T-helper 2 cell treated with Interferon-gamma antibody and Interleukin-4, amounts not matched to agents 100 ng/mL and 5 ng/mL, for 36 hours (primary cell): ENCODE results near the gene WLS. TPM values are rescaled to one million over a fixed set of nuclear protein-coding genes. Genes with fewer than 3 reads are reported as not detected.
"Not testable (repeated sequence)": the region's sequence is repeated elsewhere in the genome, so short reads cannot be mapped to it uniquely, and the experiment has no call there.

Experiments
- intact Hi-C: fragments of 100-400 bp; cut with micrococcal nuclease; formaldehyde crosslinking; loops from one replicate; pipeline ENCODE4 v1.15.1; 2023
- total RNA-seq: library from RNA; stranded (reverse); gene quantifications from 2 replicates; pipeline ENCODE4 v1.2.3, GENCODE V29; 2022

WLS gene
- total RNA-seq, 1 donor from 2014 or later, result not detected

DNA sequence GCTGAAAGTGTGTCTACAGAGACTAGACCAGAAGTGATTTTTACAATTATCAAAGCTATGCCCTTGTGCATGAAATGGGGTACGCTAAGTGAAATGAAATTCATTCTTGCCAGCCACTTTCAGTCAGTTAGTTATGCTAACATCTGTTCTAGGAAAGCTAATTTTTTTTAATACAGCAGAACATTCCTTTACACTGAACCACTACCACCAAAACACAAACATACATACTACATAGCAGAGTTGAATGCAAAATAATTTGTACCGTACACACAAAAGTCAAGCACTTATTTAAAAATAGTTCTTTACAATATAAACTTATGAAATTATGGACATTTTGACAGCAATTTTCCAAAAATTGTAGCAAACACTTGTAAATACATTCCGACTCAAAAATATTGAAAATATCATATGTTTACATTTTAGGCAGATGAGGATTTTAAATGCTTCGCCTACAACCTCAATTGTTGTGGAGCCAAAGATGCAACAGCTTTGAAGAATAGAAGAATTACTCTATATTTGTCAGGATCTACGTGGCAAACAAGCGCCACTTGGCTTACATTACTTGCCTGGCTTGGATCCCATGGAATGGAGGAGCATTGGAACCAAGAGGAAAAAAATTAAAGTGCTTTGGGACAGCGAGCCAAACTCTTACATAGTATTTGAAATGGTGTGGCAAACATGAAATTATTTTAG, 30.6 kb downstream of the WLS start:
- intact Hi-C loops, result no loop called here

DNA sequence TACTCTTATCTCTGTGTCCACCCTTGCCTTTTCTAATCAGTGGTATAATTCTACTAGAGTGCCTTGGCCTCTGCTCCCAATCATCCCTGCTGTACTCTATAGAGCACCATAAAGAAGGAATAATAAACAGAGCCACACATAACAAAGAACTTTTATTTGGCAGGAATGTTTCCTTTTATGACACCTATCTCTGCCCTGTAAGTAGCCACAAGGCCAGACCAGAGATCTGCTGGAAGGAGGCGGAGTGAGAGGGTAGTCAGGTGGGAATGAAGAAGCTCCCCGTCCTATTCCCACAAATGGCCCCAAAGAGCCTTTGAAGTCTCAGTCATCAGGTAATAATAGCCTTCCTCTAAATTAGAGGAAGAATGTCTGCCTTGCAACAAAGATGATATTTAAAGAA, 32.7 kb downstream of the WLS start:
- intact Hi-C loops, result no loop called here

DNA sequence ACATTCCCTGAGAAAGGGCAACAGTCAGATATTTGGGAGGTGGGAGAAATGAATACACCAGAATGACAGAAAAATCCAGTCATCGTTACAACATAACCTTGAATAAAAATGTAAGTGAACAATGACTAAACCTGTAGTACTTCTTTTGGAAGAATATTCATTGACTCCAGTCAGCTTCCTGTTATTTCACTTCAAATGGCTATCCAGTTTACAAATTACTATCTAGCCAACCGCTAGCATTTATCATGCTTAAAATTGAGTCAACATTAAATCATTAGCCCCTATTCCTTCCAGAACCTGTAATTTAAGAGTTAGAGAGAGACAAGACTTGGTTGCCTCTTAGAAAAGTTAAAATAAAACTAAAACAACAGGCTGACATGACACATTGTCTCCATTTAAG, 33.6 kb downstream of the WLS start:
- intact Hi-C loops, result no loop called here

DNA sequence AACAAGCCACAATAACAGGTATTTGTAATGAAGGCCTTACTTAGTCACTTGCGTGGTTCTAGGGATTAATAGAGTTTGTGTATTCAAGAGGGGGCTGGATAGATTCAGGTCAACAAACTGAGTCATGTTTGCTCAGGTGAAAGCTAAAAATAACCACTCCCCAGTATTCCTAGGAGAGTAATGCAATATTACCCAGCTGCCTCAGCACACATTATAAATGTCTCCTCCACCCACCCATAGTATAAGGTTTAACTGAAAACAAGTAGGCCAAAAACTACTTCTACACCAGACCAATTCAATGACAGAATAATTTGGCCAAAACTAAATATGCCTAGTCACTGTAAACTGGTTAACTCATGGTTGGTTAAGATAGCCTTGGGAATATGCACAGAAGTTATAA, 34.4 kb downstream of the WLS start:
- intact Hi-C loops, result no loop called here

DNA sequence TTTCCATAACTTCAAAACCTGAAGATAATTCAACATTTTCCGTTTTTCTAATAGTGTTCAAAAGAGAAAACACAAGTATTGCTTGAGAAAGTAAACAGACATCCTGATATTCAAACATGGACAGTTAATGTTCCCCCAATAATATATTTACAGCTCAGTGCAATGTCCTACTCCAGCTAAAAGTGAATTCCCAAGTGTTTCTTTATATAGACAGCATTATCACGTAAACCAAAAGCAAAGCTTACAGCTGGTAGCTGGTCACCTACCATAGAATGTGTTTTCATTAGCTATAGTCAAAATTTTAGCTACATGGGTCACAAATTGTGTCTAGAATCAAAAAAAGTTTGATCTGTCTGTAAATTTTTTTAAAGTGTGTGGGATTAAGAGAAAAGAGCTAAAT, 34.9 kb downstream of the WLS start:
- intact Hi-C loops, result no loop called here

DNA sequence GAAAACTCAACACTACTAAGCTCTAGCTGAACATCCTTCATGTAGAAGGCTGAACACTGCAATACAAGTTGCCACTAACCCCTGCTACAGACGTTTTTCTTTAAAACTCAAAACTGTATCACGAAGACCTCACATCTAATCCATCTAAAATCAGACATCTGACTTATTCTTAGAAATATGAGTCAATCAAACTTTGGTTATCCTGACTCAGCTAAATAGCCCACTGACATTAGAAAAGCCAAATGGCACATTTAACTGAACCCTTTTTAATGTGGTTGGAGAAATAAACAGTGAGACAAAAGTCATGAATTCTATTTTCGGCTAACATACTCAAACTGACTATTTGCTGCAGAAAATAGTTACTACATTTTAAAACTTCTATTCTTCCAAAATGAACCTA, 35.6 kb downstream of the WLS start:
- intact Hi-C loops, result no loop called here

DNA sequence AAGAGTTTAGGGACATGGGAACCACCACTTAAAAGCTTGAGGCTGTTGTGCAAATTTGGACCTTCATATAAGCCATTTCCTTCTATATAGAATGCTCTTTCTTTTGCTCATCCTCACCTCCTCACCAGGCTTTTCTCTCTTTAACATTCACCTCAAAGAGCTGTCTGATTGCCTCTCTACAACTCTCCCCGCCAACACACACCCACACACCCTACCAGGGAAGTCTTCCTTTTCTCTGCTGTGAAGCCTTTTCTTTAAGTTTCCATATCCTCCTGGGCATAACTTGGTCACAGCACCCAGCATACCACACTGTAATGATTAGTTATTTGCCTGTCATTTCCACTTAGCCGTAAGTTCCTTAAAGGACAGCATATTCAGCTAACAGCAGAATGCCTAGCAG, 40.6 kb downstream of the WLS start:
- intact Hi-C loops, result no loop called here

DNA sequence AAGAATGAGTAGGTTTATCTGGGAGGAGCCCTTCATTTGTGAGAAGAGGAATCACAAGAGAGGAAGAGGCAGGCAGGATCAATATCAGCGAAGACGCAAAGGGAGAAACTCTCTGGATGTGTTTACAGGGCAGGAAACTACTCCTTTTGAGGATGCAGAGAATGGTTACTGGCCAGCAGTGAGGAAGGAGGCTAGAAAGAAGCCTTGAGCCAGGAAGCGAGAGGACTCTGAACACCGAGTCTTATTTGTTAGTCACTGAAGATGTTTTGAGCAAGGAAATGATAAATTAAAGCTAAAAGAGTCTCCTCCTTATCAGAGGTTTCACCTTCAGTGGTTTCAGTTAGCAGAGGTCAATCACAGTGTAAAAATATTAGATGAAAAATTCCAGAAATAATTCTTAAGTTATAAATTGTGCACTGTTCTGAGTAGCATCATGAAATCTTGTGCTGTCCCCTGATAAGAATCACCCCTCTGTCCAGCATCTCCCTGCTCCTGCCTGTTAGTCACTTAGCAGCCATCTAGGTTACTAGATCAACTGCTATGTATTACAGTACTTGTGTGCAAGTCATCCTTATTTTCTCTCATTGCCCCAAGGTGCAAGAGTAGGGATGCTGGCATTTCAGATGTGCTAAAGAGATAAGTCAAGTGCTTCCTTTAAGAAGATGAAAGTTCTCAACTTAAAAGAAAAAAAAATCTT, 43.5 kb downstream of the WLS start:
- intact Hi-C loops, result no loop called here

DNA sequence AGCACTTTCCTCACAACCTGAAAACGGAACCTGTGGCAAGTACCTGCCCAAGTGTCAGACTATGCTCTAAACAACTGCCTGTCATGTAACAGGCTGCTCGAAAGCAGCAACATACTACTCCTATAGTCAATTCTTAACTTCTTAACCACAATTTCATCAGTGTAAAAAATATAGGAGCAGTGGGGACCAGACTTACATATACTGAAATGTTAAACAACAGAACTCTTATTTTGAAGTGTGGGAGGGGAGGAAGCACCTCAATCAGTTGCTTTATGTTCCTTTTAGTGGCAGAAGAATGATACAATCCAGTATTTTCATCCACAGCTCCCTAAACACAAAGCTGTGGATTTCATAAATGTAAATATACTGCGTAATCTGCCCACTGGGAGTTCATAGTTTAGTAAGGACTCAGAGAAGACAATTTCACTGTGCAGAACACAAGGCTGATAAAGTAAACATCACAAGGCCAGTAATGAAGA, 44.2 kb downstream of the WLS start:
- intact Hi-C loops, result no loop called here

DNA sequence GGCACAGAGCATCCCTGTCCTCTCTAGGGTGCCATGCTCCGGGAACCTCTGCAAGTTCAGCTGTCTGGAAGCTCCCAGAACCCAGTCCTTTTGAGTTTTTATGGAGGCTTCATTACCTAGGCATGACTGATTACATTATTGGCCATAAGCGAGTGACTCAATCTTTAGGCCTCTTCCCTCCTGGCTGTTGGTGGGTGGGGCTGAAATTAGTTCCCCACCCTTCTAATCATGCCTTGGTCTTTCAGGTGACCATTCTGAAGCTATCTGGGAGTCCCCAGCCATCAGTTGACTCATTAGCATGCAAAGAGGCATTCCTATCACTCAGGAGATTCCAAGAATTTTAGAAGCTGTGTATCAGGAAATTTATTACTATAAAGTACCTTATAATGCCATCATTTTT, 46.6 kb downstream of the WLS start:
- intact Hi-C loops, result no loop called here

DNA sequence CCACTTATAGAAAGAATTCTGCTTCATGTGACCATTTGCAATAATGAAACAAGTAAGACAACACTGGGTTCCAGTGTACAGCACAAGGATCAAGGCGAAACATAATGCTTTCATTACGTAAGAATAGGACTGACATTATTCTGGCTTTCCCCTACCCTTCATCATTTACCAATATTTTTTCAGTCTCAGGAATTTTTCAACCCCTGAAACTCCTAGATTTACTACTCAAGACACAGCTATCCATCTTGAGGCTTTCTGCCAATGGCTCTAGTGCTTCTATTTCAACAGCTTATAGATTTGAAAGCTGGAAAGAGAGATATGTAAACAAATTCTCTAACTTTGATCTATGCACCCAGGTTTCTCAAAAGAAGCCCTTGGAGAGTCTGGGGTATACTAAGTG, 48.4 kb downstream of the WLS start:
- intact Hi-C loops, result no loop called here

DNA sequence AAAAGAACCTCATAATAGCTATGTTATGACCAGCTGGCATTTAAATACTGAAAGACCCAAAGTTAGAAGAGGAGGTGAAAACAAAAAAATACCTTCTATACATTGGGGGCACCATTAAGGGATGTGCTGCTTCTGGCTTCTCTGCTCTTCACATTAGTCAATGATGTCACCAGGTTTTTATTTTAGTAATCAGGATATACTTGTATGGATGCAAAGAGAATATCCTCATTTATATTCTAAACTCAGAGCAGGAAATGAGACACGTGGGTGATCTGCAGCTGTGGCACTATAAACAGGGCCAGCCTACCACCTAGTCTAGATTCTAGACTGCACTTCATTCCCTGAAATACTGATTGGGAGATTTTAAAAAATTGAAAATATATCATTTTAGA, 51.2 kb downstream of the WLS start:
- intact Hi-C loops, result no loop called here

DNA sequence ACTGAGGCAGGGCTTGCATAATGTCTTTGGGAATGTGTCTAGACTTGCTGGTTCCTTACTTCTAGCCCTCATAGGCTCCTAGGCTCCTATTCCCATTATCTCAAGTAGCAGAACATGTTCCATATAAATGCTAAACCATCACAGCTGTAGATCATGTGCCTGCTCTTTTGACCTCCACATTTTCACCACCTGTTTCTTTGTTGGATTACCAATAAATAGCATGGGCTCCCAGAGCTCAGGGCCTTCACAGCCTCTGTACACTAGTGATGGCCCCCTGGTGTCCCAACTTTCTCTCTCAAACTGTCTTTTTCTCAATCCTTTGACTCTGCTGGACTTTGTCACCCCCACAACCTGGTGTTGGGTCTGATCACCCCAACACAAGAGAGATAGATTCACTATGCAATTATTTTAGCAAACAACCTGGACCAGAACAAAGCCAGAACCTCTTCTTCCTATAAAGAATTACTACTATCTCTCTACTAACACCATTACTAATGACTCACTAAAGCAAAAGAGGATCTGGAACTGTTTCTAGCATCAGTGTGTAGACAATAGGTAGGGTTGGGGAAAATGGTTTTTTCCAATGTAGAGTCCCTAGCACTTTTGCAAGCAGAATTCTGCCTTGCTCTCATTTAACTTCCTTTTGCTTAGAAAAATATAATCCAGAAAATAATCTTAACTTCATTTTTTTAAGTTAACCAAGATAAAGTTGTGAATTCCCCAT, 51.7 kb downstream of the WLS start:
- intact Hi-C loops, result no loop called here

DNA sequence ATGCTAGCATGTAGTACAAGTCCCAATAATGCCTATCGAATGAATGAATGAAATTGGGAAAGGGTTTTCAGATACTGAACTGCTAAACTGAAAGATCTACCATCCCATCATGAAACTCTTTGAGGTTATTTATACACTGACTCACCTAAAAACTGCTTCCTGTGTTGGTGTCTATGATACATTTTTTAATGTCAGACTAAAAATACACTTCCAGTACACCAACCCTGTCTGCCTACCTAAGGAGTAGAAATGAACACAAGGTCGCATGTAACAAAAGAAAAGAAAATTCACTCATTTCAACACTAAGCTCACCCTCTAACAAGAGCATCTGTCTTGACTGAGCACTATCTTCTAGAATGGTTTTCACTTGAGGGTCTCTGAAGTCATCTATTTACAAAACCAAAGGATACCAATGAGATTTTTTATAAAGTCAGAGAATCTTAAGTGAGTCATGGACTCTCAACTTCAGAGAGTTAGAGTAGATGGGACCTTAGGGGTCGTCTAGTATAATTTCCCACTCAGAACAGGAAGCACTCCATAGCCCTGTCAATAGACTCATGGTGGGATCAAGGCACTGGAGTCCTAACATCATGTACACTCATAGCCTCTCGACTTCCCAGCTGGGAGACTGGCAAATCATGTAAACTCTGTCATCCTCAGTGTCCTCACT, 53.4 kb downstream of the WLS start:
- intact Hi-C loops, result no loop called here

DNA sequence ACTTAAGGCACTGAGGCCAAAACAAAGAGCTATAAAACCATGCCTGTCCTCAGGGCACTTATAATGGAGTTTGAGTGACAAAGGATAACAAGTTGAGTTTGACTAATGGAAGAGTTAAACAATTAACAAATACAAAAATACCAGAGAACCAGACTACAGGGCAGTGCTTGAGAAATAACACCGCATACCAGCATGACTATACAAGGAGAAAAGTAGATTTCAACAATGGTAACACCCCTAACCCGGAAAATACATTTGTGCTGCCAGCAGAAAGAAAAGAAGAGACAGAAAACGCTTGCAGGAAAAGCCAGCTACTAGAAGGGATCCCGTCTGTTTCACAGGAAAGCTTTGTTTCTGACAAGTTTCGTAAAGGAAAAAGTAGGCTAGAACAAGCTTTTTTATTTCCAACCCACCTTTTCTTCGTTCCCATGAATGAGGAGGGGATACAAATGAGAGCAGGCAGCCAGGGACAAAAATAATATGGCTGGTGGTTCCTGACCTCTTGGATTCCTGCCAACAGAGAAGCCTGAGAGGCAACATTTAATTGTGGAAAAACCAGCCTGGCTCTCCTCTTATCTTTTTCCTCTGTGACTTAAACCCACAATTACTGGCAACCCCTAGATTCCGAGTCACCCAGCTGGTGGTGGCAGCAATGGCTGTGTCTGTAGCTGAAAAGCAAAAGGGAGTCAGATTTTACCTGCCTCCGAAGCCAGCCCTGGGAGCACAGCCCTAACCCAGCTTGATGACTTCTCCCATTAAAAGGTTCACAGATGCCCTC, 56.5 kb downstream of the WLS start:
- intact Hi-C loops, result no loop called here

DNA sequence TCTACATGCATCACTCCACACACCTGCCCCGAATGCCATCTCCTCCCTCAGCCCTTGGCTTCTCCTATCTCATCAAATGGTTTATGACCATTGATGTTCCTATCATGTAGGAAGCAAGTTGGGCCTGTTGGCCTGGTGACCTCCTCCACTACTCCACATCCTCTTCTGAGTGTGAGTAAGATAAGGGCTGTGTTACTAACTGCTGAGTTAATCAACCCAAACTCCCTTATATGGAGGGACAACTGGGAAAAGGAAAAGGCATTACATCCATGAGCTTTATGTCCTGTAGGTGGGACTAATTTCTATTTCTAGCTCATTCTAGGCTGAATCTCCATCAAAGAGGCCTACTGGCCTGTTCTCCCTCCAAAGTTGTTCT, 57.6 kb downstream of the WLS start:
- intact Hi-C loops, result no loop called here

DNA sequence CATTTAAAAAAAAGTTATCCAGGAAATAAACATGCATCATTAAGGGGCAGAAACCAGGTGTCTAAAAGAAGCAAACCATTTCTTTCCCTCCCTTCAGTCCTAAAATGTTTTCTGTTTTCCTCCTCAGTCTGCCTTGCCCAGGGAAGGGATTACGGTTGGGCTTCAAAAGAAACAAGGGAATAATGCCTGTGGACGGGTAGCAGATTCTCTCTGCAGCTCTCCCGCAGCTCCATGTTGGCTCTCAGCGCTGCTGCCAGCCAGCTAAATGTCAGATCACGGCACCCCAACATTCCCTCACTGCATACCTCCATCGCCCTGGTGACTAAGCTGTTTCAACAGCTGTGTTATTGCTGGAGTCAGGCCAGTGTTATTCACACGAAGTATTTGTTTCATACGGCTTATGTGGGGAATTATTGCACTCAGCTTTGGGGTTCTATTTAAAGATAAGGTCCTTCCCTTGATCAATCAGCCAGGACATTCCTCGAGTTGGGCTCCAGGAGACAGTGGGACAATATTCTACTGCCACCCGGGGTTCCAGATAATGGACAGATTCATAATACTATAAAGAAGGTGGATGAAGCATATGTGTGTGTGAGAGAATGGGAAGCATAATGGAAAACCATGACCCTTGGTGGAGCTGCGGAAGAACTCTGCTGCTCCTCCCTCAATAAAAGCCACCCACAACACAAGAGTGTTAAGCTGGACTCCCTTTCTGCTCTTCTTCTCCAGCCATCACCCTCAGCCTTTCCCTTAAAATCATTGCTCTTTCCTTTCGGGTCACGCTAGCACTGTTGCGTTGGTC, 58.2 kb downstream of the WLS start:
- intact Hi-C loops, result no loop called here

DNA sequence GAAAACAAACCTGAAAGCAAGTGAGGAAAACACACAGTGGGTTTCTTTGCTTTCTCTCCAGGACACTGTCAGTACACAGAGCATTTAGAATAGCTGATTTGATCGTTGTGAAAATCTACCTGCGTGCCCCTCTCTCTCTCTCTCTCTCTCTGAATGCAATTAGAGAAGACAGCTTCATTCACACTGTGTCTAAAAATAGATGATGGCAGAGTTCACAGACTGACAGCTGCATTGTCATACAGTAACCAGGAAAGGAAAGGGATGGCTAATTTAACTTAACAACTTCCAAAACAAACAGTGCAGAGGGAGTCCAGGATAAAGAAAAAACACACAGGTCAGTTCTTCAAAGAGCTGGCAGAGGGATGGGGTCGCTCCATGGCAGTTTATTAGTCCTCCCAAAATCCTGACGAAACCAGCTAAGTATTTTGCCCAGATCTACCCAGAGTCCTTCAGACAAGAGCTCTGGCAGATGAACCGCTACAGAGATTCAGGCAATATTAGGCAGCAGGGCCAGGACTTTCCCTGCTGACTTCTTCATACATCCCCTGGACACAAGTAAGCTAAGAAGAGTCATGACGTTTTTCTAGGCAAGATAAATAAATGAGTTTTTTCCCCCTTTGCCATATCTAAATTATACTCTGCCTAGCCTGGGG, 58.9 kb downstream of the WLS start:
- intact Hi-C loops, result no loop called here

DNA sequence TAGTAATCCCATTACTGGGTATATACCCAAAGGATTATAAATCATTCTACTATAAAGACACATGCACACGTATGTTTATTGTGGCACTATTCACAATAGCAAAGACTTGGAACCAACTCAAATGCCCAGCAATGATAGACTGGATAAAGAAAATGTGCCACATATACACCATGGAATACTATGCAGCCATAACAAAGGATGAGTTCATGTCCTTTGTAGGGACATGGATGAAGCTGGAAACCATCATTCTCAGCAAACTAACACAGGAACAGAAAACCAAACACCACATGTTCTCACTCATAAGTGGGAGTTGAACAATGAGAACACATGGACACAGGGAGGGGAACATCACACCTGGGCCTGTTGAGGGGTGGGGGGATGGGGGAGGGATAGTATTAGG, 60.5 kb downstream of the WLS start:
- intact Hi-C loops, result not testable (repeated sequence)
